GM19438 (cell line): Measurements from ENCODE around the gene C12orf42.
A peak's percentile ranks its signal among the peaks of the same experiment; 100 is the strongest.
"Not testable (repeated sequence)": the region's sequence is repeated elsewhere in the genome, so short reads cannot be mapped to it uniquely, and the experiment has no call there.

Experiments
- ATAC-seq: cut with Tn5 transposase; IDR thresholded peaks from one replicate; pipeline ENCODE4 v1.9.1; 2021; ENCODE audit warnings: low read depth; ENCODE audit not compliant: unreplicated experiment

The C12orf42 gene

DNA sequence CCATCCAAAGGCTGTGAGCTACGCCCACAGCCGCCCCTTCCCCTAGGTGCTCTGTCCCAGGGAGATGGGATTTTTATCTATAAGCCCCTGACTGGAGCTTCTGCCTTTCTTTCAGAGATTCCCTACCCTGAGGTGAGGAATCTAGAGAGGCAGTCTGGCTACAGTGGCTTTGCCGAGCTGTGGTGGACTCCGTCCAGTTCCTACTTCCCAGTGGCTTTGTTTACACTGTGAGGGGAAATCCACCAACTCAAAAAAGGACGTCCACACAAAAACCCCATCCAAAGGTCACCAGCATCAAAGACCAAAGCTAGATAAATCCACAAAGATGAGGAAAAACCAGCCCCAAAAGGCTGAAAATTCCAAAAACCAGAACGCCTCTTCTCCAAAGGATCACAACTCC, 70.1 kb downstream of the C12orf42 start:
- ATAC-seq, result not testable (repeated sequence)

- ATAC-seq, result not testable (repeated sequence)
These were observed 70.8 kb downstream of the C12orf42 start for GRCh38 chr12:103424849-103425586.

GRCh38 chr12:103423516-103423910, 72.3 kb downstream of the C12orf42 start:
- ATAC-seq, result no peak

- no peak for ATAC-seq
These were observed 72.8 kb downstream of the C12orf42 start for GRCh38 chr12:103422746-103423515.

- ATAC-seq, result no peak
These were observed 73.4 kb downstream of the C12orf42 start for GRCh38 chr12:103422328-103422727.

GRCh38 chr12:103421402-103421801, 74.4 kb downstream of the C12orf42 start:
- ATAC-seq, result no peak

DNA sequence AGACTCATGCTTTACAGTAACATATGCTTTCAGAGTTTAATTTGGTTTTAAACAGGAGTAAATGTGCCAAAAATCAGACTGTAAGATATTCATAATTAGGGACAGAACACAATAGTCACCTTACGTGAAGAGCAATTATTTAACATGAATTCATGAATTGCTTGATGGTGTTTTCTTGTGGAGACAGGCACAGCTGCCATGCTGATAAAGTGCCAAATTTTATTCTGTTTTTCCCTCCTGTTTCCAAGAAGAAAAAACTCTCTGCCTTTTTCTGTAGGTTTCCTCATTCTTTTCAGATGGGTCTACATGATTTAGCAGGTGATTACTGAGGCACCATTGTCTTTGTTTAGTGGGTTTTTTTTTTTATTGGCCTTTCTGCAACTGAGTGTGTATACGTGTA, 80.1 kb downstream of the C12orf42 start:
- no peak for ATAC-seq

DNA sequence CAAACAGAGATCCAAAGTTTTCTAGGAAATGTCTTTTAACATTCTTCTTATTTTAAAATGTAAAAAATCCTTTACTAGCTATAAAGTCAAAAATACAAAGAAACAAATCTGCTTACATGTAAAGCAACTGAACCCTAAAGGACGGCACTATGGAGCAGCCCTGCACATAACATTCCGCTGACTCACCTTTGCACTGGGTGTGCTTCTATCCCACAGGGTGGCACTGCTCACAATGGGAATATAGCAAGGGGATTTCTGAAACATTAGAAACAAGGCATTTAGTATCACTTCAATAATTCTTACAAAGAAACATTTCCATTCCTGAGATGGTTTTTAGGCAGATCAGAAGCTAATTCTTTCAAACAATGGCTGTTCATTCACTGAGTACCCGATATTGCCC, 94.3 kb downstream of the C12orf42 start:
- no peak for ATAC-seq

DNA sequence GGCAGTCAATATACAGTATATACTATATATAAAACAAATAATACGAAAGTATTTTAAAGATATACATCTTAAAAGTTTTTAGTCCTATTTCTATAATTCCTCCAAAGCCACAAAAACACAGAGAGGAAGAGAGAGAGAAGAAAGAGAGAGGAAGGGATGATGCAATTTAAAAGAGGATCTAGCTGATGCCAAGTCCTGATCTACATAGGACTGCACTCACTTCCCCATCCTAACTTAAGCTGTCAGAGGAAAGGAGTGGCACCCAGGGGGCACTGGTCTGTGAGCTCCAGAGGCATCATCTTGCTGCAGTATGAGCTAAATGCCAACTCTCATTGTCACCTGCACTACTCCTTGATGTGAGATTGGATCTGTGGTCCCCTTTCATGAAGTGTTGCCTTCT, 95.8 kb downstream of the C12orf42 start:
- no peak for ATAC-seq

DNA sequence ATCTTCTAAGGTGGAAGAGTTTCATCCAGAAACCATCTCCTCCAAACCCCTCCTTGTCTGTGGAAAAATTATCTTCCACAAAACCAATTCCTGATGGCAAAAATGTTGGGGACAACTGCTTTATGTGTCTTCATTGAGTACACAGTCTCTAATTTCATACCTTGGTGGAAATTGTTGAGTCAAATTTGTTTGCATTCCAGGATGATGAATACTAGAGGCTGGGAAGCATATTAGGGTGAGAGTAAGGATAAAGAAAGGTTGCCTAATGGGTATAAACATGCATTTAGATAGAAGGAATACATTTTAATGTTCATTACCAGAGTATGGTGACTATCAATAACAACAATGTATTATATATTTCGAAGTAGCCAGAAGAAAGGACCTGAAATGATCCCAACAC, 98.2 kb downstream of the C12orf42 start:
- no peak for ATAC-seq

- ATAC-seq, result peak; percentile 95
These were observed 103.0 kb downstream of the C12orf42 start for GRCh38 chr12:103392722-103393121.

- no peak for ATAC-seq
These were observed 104.7 kb downstream of the C12orf42 start for GRCh38 chr12:103391103-103391502.

DNA sequence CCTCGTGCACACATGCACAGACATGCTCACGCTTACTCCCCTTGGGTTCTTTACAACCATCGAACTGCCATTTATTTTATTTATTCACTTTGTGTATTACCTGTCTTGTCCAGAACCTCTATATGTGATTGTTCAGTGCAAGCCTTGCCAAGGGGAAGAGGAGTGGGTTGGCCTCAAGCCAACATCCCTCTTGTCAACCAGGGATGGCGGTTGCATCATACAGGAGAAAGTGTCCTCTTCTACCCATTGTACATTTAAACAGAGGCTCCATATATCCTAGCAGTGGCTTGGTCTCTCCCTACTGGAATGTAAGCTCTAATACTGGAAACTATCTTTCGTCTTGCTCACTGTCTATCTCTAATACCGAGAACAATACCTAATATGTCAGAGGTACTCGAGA, 108.4 kb downstream of the C12orf42 start:
- no peak for ATAC-seq

DNA sequence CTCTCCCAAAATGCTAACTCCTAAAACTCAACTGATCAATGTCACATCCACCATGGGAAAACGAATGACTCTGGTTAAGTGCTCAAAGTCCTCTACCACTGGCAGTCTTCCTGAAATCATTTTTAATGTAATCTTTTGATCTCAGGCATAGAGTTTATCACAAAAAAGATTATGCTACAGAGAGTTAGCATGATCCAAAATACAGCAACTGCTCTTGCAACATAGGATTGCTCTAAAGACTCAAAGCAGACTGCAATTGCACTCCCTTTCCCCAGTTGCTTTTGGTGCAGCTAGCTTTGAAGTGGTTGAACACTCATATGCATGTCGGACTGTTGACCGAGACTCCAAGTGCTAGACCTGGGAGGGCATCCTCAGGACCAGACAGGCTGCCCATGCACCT, 109.3 kb downstream of the C12orf42 start:
- ATAC-seq, result no peak

GRCh38 chr12:103382736-103383346, 112.9 kb downstream of the C12orf42 start:
- ATAC-seq, result no peak

- ATAC-seq, result no peak
These were observed 113.6 kb downstream of the C12orf42 start for GRCh38 chr12:103382119-103382518.

DNA sequence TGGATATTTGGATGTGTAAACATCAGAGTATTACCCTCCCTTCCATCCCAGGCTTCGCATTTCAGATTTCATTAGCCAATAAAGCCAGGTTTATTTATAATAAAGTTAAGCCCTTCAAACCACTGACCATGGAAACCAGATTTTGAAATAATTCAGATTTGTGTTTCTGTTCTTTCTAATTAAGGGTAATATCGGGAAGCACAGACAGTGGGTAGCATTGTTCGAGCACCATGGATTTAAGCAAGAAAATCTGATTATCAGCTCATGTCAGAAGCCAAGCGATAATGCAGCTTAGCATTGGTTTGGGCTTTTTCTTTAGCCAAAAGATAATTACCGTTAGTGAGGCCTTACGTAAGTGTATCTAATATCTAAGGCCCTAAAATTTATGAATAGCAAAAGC, 116.1 kb downstream of the C12orf42 start:
- no peak for ATAC-seq

DNA sequence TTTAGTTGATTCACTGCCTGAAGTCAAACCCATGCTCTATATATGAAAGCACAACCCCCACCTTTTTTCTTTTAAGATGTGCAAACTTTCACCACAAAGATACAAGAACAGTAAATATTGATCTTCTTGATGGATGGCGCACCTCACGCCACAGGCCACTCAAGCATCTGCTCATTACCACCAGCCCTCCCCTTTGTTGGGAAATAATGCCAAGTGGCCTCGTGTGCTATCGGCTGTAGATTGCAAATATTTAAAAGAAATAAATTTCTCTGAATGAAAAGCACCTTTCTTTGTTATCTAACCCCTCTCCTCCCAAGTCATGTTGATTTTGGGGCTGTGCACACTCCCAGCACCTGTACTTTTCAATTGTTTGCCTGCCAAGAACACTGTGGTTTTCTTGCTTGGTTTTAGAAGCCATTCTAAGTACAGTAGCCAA, 122.7 kb downstream of the C12orf42 start:
- no peak for ATAC-seq

DNA sequence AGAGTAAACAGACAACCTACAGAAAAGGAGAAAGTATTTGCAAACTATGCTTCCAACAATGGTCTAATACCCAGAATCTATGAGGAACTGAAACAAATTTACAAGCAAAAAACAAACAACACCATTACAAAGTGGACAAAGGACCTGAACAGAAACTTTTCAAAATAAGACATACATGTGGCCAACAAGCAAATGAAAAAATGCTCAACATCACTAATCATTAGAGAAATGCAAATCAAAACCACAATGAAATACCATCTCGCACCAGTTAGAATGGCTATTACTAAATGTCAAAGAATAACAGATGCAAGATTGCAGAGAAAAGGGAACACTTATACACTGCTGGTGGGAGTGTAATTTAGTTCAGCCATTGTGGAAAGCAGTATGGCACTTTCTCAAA, 125.8 kb downstream of the C12orf42 start:
- peak; percentile 79 for ATAC-seq

- ATAC-seq, result no peak
These were observed 127.6 kb downstream of the C12orf42 start for GRCh38 chr12:103368167-103368566.

- no peak for ATAC-seq
These were observed 141.4 kb downstream of the C12orf42 start for GRCh38 chr12:103354403-103354802.

DNA sequence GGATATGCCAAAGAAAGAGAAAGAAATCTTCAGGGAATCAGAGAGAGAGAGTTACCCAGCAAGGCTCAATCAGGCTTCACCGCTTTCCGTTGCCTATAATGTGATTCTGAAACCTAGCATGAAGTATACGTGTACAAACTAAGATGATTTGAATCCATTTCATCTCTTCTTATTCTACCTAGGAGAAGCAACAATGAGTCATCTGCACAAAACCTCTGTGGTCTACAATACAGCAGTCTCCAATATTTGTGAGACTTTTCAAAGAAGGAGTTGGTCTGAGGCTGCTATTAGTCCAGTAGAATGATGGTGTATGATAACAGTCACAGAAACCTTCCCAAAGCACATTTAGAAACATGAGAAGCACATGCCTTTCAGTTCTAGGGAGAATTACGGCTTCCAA, 141.9 kb downstream of the C12orf42 start:
- ATAC-seq, result no peak
